CD14-positive monocyte (primary cell): ENCODE measurements around the gene PTPN9. TPM values are rescaled to one million over a fixed set of nuclear protein-coding genes. Genes with fewer than 3 reads are reported as not detected.

ENCODE experiments used
- DNase-seq, 3 donors: peaks; one replicate each; pipeline ENCODE4 v3.0.0-alpha.2; 2011 to 2022
- H2AFZ ChIP-seq: 2 replicates; pipeline ENCODE4 v1.6.0; 2012; ENCODE audit warnings: mild to moderate bottlenecking, low read depth, low read length, inconsistent platforms; ENCODE audit not compliant: insufficient read depth, poor library complexity, severe bottlenecking
- H3K27ac ChIP-seq, 2 donors: 1 replicate in 1 of 2; 2 replicates in 1 of 2; pipeline ENCODE4 v1.5.1; 2012 to 2013; ENCODE audit warnings: low read length in 2 of 2, control low read depth in 1 of 2, inconsistent platforms in 1 of 2, low read depth in 1 of 2, mild to moderate bottlenecking in 1 of 2
- H3K27me3 ChIP-seq, 2 donors: one replicate each; pipeline versions ENCODE4 v1.6.0 to v1.6.1; 2011 to 2013; ENCODE audit warnings: low read length in 2 of 2; ENCODE audit not compliant: control insufficient read depth in 2 of 2, insufficient read depth in 2 of 2
- H3K36me3 ChIP-seq, 2 donors: replicated peaks in 1 of 2; 1 replicate in 1 of 2; 2 replicates in 1 of 2; pipeline versions ENCODE4 v1.5.1 to v1.6.1; 2012 to 2013; ENCODE audit warnings: low read length in 2 of 2, control low read depth in 1 of 2, inconsistent platforms in 1 of 2, mild to moderate bottlenecking in 1 of 2; ENCODE audit not compliant: insufficient read depth in 2 of 2, control insufficient read depth in 1 of 2
- H3K4me1 ChIP-seq, 2 donors: 1 replicate in 1 of 2; 2 replicates in 1 of 2; pipeline versions ENCODE4 v1.5.1 to v1.6.1; 2012 to 2013; ENCODE audit warnings: low read length in 2 of 2, control low read depth in 1 of 2, inconsistent platforms in 1 of 2, mild to moderate bottlenecking in 1 of 2, moderate library complexity in 1 of 2; ENCODE audit not compliant: insufficient read depth in 2 of 2, control insufficient read depth in 1 of 2
- H3K4me2 ChIP-seq: replicated peaks from 2 replicates; pipeline ENCODE3; 2012; ENCODE audit warnings: low read length, moderate library complexity, mild to moderate bottlenecking; ENCODE audit not compliant: poor library complexity, severe bottlenecking; ENCODE audit errors: extremely low read depth
- H3K4me3 ChIP-seq, 3 experiments: fragments of 200-600 bp in 1 of 3; sonication (generic) in 1 of 3; replicated peaks in 1 of 3; 1 replicate in 2 of 3; 2 replicates in 1 of 3; pipeline ENCODE4 v1.5.1; 2011 to 2013; ENCODE audit warnings: low read length in 3 of 3, mild to moderate bottlenecking in 3 of 3, control low read depth in 2 of 3, low read depth in 2 of 3, inconsistent platforms in 1 of 3, moderate library complexity in 1 of 3
- H3K79me2 ChIP-seq: 2 replicates; pipeline ENCODE4 v1.6.0; 2012; ENCODE audit warnings: mild to moderate bottlenecking, control low read depth, inconsistent platforms, low read length, moderate library complexity; ENCODE audit not compliant: insufficient read depth
- H3K9ac ChIP-seq: 2 replicates; pipeline ENCODE4 v1.6.0; 2017; ENCODE audit warnings: low read length, mild to moderate bottlenecking; ENCODE audit not compliant: insufficient read depth, poor library complexity, severe bottlenecking
- H3K9me3 ChIP-seq, 2 donors: replicated peaks in 1 of 2; 1 replicate in 1 of 2; 2 replicates in 1 of 2; pipeline versions ENCODE4 v1.5.1 to v1.6.1; 2012 to 2013; ENCODE audit warnings: low read length in 2 of 2, control low read depth in 1 of 2; ENCODE audit not compliant: control insufficient read depth in 1 of 2, insufficient read depth in 1 of 2
- H4K20me1 ChIP-seq: 2 replicates; pipeline ENCODE4 v1.6.0; 2012; ENCODE audit warnings: mild to moderate bottlenecking, low read length, control low read depth, moderate library complexity; ENCODE audit not compliant: insufficient read depth
- H3K27ac Mint-ChIP-seq, 7 donors: one replicate each; pipeline ENCODE4 v1.8.0; 2020; ENCODE audit warnings: mild to moderate bottlenecking in 7 of 7, mixed read lengths in 7 of 7, moderate library complexity in 6 of 7, inconsistent platforms in 2 of 7
- H3K27me3 Mint-ChIP-seq, 3 donors: one replicate each; pipeline ENCODE4 v1.8.0; 2021 to 2022; ENCODE audit warnings: low read depth in 3 of 3, mild to moderate bottlenecking in 3 of 3, mixed read lengths in 3 of 3, moderate library complexity in 3 of 3, inconsistent platforms in 1 of 3
- H3K36me3 Mint-ChIP-seq, 2 donors: one replicate each; pipeline ENCODE4 v1.8.0; 2020; ENCODE audit warnings: mixed read lengths in 2 of 2, inconsistent platforms in 1 of 2, mild to moderate bottlenecking in 1 of 2
- H3K4me1 Mint-ChIP-seq: one replicate; pipeline ENCODE4 v1.8.0; 2020; ENCODE audit warnings: mild to moderate bottlenecking, mixed read lengths
- H3K4me3 Mint-ChIP-seq, 2 donors: one replicate each; pipeline ENCODE4 v1.8.0; 2020; ENCODE audit warnings: mild to moderate bottlenecking in 2 of 2, mixed read lengths in 2 of 2, moderate library complexity in 1 of 2
- H3K9me3 Mint-ChIP-seq, 7 donors: one replicate each; pipeline ENCODE4 v1.8.0; 2020 to 2022; ENCODE audit warnings: mixed read lengths in 7 of 7, mild to moderate bottlenecking in 6 of 7, moderate library complexity in 6 of 7, inconsistent platforms in 2 of 7
- WGBS: methylation state at CpG from one replicate; pipeline ENCODE4 v1.1.5; 2013; ENCODE audit warnings: missing lambda C conversion rate; ENCODE audit not compliant: insufficient coverage; 5-methylcytosine and 5-hydroxymethylcytosine counted together
- intact Hi-C, 2 donors: fragments of 100-400 bp; cut with micrococcal nuclease; formaldehyde crosslinking; loops; one replicate each; pipeline versions ENCODE4 v1.15.0 to v1.15.1; 2023
- polyA plus RNA-seq, 3 donors: library from polyadenylated mRNA; depleted of rRNA in 1 of 3; unstranded in 2 of 3; stranded (reverse) in 1 of 3; fragments of 300-500 nt in 2 of 3; fragments of >200 nt in 1 of 3; fragmentation: Illumina TruSeq in 2 of 3; gene quantifications; 1 replicate in 2 of 3; 2 replicates in 1 of 3; pipeline ENCODE4 v1.2.3, GENCODE V29; 2012 to 2021
- TF ChIP-seq, protein P1 (sequence below): fragments of 200-600 bp; IDR thresholded peaks from one replicate; pipeline ENCODE4 v1.8.0; 2022; ENCODE audit warnings: antibody characterized with exemption, mild to moderate bottlenecking

PTPN9 gene
- polyA plus RNA-seq, 3 donors: 21.1 to 40.1 (median 28.0) TPM

DNA sequence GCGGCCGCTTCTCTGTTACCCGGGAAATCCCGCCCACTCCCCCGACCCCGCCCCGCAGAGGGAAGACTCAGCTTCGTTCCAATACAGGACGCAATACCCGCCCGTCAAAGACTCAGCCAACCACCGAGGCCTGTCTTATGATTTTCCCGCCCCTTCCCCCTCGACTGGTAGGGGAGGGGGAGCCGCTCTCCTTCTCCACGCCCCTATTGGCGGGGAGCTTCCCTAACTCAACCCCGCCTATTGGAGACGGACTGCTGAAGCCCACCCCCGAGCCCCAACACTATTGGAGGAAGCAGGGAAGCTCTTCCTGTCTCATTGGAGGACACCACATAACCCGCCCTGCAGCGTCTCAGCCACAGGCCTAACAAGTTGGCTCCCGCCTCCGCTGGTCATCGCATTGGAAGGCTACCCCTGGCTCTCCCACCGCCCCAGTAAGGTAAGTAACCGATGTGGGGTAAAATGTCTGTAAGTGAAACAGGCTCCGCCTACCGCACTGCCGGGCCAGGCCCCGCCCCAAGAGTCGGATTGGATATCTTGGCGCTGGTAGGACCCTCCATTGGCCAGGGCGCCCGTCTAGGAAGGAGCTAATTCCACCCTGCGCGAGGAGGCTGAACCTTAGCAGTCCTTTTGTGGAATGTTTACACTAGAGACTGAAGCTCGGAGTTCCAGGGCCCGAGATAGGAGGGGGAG lies 127.3 kb downstream of the PTPN9 start, which contains the start of gene SIN3A:
Gene SIN3A (minus strand): TSS at position 17 of the 690 bp plus-strand sequence. CDS start 21,315 bp downstream, outside the sequence.
- DNase-seq: peak; percentile 99 to 100 (median 100)
- Histone ChIP-seq H2AFZ (peak within 1 kb of the TSS; percentile 64), H3K36me3 (peaks cover 0 to 9% of the 10 kb centered on the region in 2 donors), H3K27me3 (no peaks in the 10 kb centered on the region), H3K4me2 (peak within 1 kb of the TSS; percentile 100), H3K9ac (peak within 1 kb of the TSS; percentile 89), H4K20me1 (peaks cover 42% of the 10 kb centered on the region), H3K4me3 (peak within 1 kb of the TSS; percentile 70 to 97 (median 72)), H3K79me2 (peaks cover 57% of the 10 kb centered on the region), H3K9me3 (no peaks in the 10 kb centered on the region), H3K27ac (peak within 1 kb of the TSS; percentile 80 to 95), H3K4me1 (peaks cover 46 to 57% of the 10 kb centered on the region in 2 donors)
- Mint-ChIP-seq H3K4me1 (peaks cover 49% of the 10 kb centered on the region), H3K4me3 (peak within 1 kb of the TSS; percentile 93 to 98), H3K36me3 (no peaks in the 10 kb centered on the region), H3K9me3 (no peaks in the 10 kb centered on the region), H3K27me3 (no peaks in the 10 kb centered on the region), H3K27ac (peak within 1 kb of the TSS; percentile 94 to 100 (median 97))
- 0% methylated on average over 13 of the region's 39 CpGs for WGBS
- intact Hi-C loops: loop anchor here (5.0 to 10.0 kb wide), 6 partner anchors 85 to 907 kb away; partner anchors contain the start of genes ARID3B (in 1 of the 2), COX5A (in 1 of the 2), IMP3 (in 1 of the 2) and MAN2C1 (in 1 of the 2)
- TF ChIP-seq, protein P1, sequence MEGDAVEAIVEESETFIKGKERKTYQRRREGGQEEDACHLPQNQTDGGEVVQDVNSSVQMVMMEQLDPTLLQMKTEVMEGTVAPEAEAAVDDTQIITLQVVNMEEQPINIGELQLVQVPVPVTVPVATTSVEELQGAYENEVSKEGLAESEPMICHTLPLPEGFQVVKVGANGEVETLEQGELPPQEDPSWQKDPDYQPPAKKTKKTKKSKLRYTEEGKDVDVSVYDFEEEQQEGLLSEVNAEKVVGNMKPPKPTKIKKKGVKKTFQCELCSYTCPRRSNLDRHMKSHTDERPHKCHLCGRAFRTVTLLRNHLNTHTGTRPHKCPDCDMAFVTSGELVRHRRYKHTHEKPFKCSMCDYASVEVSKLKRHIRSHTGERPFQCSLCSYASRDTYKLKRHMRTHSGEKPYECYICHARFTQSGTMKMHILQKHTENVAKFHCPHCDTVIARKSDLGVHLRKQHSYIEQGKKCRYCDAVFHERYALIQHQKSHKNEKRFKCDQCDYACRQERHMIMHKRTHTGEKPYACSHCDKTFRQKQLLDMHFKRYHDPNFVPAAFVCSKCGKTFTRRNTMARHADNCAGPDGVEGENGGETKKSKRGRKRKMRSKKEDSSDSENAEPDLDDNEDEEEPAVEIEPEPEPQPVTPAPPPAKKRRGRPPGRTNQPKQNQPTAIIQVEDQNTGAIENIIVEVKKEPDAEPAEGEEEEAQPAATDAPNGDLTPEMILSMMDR: no peak

DNA sequence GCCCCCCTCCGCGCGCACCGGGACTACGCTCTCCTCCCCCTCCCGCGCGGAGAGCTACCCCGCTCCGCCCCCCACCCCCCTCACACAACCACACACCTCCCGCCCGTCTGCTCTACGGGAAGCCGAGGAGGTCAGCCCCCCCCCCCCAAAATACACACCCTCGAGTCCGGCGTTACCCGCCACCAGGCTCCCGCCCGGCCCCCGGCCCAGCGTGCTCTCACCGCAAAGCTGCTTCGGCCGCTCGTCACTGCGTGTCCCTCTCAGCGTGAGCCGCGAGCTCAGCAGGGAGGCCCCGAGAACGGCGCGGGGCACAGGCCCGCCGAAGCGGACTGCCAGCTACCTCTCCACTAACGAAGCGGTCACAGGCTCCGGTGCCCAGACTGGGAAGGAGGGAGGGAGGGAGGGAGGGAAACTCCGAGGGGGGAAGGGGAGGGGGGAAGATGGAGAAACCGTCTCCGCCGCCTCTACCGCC lies 127.9 kb downstream of the PTPN9 start:
- Mint-ChIP-seq H3K4me1 (peaks cover 45% of the 10 kb centered on the region), H3K27me3 (no peaks in the 10 kb centered on the region), H3K36me3 (no peaks in the 10 kb centered on the region), H3K27ac (peak overlapping the region; percentile 94 to 99 (median 96)), H3K9me3 (no peaks in the 10 kb centered on the region), H3K4me3 (peak overlapping the region; percentile 86 to 90)
- Histone ChIP-seq H3K79me2 (peaks cover 63% of the 10 kb centered on the region), H3K4me1 (peaks cover 41 to 51% of the 10 kb centered on the region in 2 donors), H3K4me3 (peak overlapping the region; percentile 50 to 97 (median 70)), H3K9me3 (no peaks in the 10 kb centered on the region), H4K20me1 (peaks cover 48% of the 10 kb centered on the region), H3K9ac (peak overlapping the region; percentile 89), H3K27me3 (no peaks in the 10 kb centered on the region), H3K36me3 (peaks cover 0 to 10% of the 10 kb centered on the region in 2 donors), H2AFZ (no peak overlapping the region), H3K4me2 (peak overlapping the region; percentile 100), H3K27ac (peak overlapping the region; percentile 80 to 95)
- DNase-seq: no peak
- TF ChIP-seq, protein P1: no peak
- 0% methylated on average over 11 of the region's 45 CpGs for WGBS
- intact Hi-C loops: loop anchor here (5.0 to 10.0 kb wide), 6 partner anchors 84 to 906 kb away; partner anchors contain the start of genes ARID3B (in 1 of the 2), COX5A (in 1 of the 2), IMP3 (in 1 of the 2) and MAN2C1 (in 1 of the 2)
